GM11168 (cell line): Measurements from ENCODE around the gene MTSS2.
"Not testable (repeated sequence)": the region's sequence is repeated elsewhere in the genome, so short reads cannot be mapped to it uniquely, and the experiment has no call there.

ENCODE experiments used
- in situ Hi-C: fragments of 300-500 bp; cut with MboI; formaldehyde crosslinking; loops from one replicate; pipeline ENCODE4 v1.12.0; 2022; ENCODE audit warnings: low sequenced_read_pairs; ENCODE audit not compliant: unreplicated experiment

The MTSS2 gene

GRCh38 chr16:70676675-70677498, 9.0 kb downstream of the MTSS2 start:
- in situ Hi-C loops = no loop called here

- in situ Hi-C loops = no loop called here
These were observed 9.9 kb downstream of the MTSS2 start for GRCh38 chr16:70675851-70676513.

DNA sequence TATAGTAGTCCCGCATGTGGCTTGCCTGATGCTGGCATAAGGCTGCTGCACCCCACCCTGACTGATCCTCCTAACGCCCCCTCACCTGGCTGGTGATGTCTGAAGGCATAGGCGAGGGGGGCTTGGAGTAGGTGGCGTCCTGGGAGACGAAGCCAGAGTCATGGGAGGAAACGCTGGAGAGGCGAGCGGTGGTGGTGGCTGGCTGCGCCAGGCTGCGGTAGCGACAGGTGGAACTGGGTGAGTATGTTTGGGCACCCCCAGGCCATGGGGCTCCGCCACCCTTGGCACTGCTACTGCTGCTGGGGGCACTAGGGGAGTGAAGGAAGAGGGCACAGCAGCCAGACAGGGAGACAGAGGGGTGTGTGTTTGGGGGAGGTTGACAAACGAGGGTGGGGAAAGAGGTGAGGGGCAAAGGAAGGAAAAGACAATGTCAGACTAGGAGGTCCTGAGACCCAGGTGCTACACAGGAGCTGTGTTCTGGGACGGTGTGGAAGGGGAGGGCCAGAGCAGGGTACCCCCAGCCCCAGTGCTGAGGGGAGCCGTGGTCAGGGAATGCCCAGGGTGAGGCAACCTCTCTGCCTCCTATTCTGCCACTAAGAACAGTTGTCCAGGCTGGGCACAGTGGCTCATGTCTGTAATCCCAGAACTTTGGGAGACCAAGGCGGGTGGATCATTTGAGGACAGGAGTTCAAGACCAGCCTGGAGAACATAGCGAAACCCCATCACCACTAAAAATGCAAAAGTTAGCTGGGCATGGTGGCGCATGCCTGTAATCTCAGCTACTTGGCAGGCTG, 11.4 kb downstream of the MTSS2 start:
- in situ Hi-C loops = no loop called here

DNA sequence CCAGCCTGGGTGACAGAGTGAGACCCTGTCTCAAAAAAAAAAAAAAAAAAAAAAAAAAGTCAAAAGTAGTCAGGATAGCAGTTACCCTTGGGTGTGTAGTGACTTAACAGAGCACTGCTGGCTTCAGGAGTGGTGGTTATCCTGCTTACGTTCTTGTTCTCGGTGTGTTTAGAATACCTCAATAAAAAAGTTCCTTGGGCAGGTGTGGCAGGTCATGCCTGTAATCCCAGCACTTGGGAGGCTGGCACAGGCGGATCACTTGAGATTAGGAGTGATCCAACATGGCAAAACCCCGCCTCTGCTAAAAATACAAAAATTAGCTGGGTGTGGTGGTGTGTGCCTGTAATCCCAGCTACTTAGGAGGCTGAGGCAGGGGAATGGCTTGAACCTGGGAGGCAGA, 14.9 kb downstream of the MTSS2 start:
- in situ Hi-C loops = not testable (repeated sequence)

DNA sequence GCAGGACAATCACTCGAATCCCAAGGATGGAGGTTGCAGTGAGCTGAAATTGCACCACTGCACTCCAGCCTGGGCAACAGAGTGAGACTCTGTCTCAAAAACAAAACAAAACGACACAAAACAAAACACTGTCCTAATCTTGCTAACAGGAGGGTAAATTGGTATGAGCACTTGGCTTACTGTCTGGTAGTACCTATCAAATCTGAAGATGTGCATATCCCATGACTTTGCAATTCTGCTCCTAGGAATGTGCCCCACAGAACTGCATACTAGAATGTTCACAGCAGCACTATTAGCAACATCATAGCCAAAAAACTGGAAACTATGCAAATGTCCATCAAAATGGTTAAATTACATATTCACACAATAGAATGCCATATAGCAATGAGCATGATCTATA, 15.7 kb downstream of the MTSS2 start:
- in situ Hi-C loops = no loop called here

DNA sequence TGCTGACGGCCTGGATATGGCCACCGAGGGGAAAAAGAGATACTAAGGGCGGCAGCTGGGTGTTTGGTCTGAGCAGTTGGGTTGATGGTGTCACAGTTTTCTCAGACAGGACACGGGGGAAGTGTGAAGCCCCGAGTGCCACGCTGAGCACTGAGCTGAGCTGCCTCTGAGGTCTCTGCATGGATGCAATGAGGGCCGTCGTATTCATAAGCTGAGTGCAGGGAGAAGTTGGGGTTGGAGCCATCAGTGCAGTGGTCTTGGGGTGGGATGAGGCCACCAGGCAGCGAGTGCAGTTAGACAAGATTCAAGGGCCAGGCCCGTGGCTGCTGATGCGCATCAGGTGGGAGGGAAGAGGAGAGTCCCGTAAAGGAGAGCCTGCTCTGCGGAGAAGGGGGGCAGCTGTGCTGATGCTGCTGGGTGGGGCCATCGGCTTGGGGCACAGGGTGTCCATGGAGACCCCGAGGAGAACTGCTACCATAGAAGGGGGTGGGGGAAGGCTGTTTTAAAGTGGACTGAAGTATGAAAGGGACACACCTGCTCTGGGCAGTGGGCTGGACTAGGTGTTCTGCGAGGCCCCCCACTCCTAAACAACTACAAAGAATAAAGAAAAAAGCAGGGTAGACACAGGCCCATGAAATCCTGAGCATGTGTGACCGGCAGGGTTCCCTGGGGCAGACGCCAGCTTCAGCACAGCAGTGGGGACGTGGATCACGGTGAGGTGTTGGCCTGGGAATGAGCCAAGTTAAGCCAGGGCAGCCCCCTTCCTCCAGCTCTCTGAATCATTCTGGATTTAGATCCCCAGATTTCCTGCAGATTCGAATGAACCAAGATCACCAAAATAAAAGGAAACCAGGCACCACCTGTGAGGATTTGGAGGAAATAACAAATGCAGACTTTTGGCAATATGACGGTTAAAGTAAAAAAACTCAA, 19.8 kb downstream of the MTSS2 start:
- in situ Hi-C loops = no loop called here

- in situ Hi-C loops = no loop called here
These were observed 20.6 kb downstream of the MTSS2 start for GRCh38 chr16:70665113-70665694.

- in situ Hi-C loops = no loop called here
These were observed 21.3 kb downstream of the MTSS2 start for GRCh38 chr16:70664325-70665112.

DNA sequence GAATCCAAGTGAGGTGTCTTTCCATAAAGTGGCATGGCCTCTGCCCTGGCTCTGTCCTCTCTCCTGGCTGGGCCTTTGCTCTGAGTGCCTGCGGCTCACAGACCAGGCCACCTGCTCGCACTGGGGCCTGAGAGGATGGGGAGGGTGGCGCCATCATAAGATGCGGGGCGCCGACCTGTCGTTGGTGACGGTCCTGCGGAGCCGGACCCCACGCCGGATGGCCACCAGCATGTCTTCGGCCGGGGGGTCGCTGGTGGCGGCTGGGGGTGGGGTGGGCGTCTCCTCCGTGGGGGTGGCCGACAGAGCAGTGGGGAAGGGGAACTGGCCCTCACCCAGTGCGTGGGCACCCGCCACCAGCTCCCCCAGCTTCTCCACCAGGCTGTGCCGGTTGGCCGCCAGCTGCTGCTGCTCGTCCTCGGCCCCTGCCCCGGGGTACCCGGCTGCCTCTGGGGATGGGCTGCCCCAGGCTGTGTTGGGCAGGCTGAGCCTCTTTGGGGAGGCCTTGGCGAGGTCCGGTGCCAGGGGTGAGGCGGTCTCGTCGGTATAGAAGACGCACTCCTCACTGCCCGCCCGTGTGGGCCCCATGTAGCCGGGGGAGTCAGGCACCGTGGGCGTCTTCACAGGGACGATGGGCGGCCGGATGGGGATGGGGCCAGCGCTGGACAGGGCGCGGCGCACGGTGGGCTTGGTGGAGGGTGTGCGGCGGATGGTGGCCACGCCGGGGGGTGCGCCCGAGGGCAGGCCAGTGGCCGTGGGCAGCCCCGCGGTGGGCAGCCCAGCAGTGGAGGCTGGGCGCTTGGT, 22.1 kb downstream of the MTSS2 start:
- in situ Hi-C loops = no loop called here

DNA sequence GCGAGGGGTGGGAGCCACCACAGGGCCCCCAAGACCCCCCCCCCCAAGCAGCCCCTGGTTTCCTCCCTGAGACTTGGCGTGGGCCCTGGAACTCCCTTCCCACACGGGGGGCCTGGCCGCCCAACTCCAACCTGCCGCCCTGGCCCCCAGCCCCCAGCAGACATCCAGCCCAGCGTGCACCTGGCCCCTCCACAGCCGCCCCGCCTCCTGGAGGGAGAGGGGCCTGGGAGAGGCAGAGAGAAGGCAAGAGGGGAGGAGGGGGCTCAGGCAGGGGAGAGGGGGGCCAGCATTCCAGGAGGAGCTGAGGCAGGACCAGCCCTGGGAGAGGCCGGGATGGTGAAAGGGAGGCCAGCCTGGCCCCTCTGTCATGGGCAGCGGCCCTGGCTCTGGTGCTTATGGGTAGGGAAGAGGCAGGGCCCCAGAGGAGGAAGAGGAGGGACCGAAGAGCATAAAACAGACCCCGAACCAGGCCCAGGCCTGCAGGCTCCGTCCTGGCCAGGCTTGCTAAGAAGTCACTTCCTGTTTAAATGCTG, 22.8 kb downstream of the MTSS2 start:
- in situ Hi-C loops = no loop called here

DNA sequence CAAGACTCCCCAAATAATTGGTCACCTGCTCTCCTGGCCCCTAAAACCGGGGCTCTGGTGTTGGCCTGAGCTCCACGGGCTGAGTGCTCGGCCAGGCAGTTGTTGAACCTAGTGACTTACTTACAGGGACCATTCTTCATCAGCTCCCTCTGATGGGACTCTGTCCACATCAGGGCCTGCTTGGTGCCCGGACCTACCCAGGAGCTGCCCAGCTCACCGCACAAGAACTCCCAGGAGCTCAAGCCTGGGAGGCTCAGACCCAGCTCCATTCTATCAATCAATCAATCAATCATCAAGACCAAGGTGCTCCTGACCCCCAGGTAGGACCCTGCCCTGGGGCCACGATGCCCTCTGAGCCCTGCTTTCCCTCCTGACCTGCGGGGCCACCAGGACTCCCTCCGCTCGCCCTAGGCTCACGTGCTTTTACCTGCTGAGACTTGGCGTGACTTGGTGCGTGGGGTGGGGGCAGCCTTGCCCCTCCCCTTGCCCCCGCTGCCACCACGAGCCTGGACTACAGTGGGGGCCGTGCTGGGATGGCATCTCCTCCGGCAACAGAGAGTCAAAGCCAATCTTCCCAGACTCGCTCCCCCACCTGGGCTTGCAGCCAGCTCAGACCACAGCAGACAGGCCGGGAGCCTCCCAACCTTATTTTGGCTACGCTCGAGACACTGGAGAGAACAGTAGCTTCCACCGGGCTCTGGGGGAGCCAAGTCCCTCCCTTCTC, 23.8 kb downstream of the MTSS2 start:
- in situ Hi-C loops = no loop called here

DNA sequence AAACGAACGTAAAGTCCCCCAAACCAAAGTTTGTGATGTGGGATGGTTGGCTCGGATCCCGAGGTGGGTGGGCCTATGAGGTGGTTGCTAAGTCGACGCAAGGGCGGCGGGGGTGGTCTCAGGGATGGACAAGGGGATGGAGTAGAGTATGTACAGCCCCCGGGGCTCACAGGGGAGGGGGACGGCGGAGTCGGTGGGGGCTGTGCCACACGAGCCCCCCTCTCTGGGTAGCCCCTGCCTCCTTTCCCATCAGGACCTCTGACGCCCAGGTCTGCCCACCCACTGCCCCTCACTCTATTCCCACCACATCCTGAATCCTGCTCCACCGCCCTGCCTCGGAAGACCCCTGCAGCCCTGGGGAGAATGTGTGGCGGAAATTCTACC, 24.3 kb downstream of the MTSS2 start:
- in situ Hi-C loops = no loop called here

GRCh38 chr16:70660672-70661350, 25.0 kb downstream of the MTSS2 start:
- in situ Hi-C loops = no loop called here

DNA sequence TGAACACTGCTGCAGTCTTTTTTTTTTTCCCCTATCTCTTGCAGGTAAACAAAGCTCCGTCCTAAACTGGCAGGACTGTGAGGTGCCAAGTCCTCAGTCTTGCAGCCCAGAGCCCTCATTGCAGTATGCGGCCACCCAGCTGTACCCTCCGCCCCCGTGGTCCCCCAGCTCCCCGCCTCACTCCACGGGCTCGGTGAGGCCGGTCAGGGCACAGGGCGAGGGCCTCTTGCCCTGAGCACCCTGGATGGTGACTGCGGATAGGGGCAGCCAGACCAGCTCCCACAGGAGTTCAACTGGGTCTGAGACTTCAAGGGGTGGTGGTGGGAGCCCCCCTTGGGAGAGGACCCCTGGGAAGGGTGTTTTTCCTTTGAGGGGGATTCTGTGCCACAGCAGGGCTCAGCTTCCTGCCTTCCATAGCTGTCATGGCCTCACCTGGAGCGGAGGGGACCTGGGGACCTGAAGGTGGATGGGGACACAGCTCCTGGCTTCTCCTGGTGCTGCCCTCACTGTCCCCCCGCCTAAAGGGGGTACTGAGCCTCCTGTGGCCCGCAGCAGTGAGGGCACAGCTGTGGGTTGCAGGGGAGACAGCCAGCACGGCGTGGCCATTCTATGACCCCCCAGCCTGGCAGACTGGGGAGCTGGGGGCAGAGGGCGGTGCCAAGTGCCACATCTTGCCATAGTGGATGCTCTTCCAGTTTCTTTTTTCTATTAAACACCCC, 25.7 kb downstream of the MTSS2 start:
- in situ Hi-C loops = no loop called here

GRCh38 chr16:70659546-70659945, 26.3 kb downstream of the MTSS2 start:
- in situ Hi-C loops = no loop called here

DNA sequence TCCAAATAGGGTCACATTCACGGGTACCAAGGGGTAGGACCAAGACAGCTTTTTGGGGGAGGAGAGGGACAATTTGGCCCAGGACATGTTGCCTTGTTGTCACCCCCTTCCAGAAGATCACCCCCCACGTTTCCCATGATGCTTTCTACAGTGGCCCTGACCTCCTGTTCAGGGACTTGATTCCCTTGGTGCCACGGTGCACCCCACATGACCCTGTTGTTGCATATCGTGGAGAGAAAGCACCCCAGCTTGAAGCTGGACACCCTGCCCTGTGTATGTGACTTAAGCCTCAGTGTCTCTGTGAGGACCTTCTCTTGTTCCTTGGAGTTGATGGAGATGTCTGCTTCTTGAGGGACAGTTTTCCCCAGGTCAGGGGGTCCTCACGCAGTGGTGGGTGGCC, 26.9 kb downstream of the MTSS2 start:
- in situ Hi-C loops = no loop called here
